Bladder microvascular endothelial cell (primary cell): ENCODE data around the gene NME7. TPM values are rescaled to one million over a fixed set of nuclear protein-coding genes. Genes with fewer than 3 reads are reported as not detected.

Experiments
- total RNA-seq: library from RNA; depleted of rRNA; stranded (reverse); fragments of >200 nt; gene quantifications from 2 replicates; pipeline ENCODE4 v1.2.3, GENCODE V29; 2014

Gene NME7
- total RNA-seq, result 10.8 and 14.7 TPM in 2 replicates

DNA sequence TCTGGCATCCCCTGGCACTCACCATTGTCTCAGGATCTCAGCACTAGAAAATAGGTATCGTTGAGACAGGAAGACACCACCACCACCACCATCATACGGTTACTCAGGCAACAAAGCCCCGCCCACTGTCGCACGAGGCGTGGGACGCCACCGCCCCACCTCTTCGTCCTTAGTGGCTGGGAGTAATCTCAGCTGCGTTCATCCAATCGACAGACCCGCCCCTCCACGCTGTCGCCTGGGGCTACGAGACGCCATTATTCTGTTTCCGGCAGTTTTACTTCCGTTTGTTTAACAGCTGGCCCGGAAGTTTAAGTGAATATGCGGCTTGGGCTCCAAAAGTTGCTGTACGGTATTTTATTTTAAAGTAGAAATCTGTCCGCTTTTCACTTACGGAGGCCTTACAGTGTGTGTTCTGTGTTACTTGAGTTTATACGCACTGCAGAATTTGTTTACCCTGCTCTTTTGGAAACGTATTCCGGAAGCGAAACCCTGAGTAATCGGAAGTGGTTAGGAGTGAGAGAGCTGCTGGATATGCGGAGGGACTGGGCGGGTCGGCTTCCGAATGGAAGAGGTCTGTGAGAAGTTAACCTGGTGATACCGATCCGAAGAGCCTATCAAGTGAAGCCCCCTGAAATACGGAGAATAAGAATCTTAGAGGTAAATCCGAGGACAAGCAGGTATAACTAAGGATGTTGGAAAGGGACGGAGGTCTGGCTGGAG, at the start of gene NME7, which contains the start of gene BLZF1:
TSS of gene NME7 (minus strand) at position 112 of the 720 bp plus-strand sequence. CDS start at position 25, 87 bp downstream.
TSS of gene BLZF1 (plus strand) at position 510 of the 720 bp plus-strand sequence. CDS start 1,328 bp downstream, outside the sequence.

DNA sequence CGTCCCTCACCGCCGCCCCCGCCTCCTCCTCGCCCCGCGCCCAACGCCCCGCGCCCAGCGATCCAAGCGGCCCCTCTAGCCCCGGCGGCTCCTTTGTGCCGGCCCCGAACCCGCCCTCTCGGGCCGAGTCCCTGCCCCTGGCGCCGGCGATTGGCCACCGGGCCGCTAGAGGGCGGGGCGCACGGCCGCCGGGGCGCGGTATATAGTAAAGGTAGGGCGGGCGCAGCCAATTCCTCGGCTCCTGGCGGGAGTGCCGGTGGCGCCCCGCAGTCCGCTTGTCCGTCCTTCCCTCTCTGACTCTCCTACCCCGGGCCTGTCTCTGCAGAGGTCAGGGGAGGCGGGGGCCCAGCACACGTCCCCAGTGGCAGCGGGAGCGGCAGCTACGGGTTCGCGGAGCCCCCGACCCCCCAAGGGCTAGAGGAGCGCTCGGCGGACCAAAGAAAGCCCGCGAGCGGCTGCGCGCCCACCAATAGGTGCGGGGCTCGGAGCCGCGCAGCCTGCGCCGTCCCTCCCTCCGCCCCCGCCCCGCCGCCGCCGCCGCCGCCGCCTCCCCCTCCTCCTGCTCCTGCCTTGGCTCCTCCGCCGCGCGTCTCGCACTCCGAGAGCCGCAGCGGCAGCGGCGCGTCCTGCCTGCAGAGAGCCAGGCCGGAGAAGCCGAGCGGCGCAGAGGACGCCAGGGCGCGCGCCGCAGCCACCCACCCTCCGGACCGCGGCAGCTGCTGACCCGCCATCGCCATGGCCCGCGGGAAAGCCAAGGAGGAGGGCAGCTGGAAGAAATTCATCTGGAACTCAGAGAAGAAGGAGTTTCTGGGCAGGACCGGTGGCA, 261.3 kb downstream of the NME7 start, which contains the start of gene ATP1B1:
TSS of gene ATP1B1 (plus strand) at position 596 of the 826 bp plus-strand sequence. CDS start at position 736, 140 bp downstream.

Other genes with a start within 250 kb of the NME7 start
- 12.6 and 22.1 TPM in 2 replicates for gene BLZF1, start 398 bp upstream of the NME7 start, total RNA-seq
- gene CCDC181, start 59.7 kb upstream of the NME7 start, total RNA-seq, result not detected in 2 replicates
- 1.8 and 3.8 TPM in 2 replicates for gene SLC19A2, start 118.1 kb upstream of the NME7 start, total RNA-seq
- gene F5, start 218.7 kb upstream of the NME7 start, total RNA-seq, result under 0.01 TPM in 1 of 2 replicates, not detected in the other